ENCODE data around the gene LCP2. TPM values are rescaled to one million over a fixed set of nuclear protein-coding genes. Genes with fewer than 3 reads are reported as not detected.
A peak's percentile ranks its signal among the peaks of the same experiment; 100 is the strongest.

Gene LCP2
- total RNA-seq, 1 donor from 2014 or later, result 83.1 TPM

DNA sequence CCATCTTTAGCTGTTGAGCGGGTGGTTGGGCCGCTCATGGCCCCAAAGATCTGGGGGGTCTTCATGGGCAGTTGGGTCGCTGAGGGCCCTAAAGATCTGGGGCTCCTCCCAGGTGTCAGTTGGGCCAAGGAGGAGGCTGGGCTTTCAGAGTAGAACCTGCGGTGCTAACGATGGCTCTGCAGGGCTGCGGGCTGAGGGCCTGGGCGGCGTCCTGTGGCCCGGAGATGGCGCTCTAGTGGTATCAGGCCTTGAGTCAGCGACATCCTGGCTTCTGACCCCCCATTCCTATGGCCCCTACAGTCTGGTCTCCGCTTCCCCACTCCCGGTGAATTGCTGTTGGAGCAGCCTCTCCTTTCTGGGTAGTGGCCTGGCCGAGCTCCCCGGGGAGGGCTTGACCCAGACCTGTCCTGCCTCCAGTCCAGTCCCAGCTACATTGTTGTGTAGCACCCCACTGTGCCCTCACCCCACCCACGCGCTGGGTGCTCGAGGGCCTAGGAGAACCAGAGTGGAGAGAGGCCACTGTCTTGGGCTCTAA, 64.2 kb downstream of the LCP2 start:
- no peak for DNase-seq
- intact Hi-C loops (cut with DNase I), result no loop called here

DNA sequence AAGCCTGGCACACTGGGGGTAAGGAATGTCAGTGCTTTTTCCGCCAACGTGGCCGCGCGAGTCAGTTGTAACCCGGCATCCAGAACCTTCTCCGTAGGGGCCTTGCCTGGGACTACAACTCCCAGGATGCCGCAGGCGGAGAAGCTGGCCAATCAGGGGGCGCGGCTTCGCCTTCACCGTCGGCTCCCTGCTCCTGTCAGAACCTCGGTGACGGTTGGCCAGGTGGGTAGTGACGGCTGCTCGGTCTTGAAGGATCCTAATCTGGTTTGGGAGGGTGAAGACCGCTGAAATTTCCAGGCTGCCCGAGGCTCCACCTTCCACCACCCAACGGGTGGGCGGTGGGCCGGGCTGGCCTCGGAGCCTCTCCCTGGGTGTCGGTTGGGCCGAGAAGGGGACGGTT, 64.8 kb downstream of the LCP2 start, which contains the start of gene C5orf58:
C5orf58 (plus strand) TSS at position 200 of the 400 bp plus-strand sequence. CDS start 1,992 bp downstream, outside the sequence.
- TF ChIP-seq, protein P1, sequence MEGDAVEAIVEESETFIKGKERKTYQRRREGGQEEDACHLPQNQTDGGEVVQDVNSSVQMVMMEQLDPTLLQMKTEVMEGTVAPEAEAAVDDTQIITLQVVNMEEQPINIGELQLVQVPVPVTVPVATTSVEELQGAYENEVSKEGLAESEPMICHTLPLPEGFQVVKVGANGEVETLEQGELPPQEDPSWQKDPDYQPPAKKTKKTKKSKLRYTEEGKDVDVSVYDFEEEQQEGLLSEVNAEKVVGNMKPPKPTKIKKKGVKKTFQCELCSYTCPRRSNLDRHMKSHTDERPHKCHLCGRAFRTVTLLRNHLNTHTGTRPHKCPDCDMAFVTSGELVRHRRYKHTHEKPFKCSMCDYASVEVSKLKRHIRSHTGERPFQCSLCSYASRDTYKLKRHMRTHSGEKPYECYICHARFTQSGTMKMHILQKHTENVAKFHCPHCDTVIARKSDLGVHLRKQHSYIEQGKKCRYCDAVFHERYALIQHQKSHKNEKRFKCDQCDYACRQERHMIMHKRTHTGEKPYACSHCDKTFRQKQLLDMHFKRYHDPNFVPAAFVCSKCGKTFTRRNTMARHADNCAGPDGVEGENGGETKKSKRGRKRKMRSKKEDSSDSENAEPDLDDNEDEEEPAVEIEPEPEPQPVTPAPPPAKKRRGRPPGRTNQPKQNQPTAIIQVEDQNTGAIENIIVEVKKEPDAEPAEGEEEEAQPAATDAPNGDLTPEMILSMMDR (IDR thresholded peaks at IDR 0.05), result no peak
- no peak within 1 kb of the TSS for H3K4me3 ChIP-seq
- H3K9me3 ChIP-seq, result no peaks in the 10 kb centered on the region
- intact Hi-C loops (cut with DNase I), result no loop called here
- DNase-seq (peak; percentile 62), ATAC-seq (no peak)
- no peaks in the 10 kb centered on the region for H3K27me3 ChIP-seq
- no peaks in the 10 kb centered on the region for H3K36me3 ChIP-seq
- H3K4me1 ChIP-seq, result peaks cover 4% of the 10 kb centered on the region
- no peak within 1 kb of the TSS for H3K27ac ChIP-seq

More for the DNA sequence above, 64.2 kb downstream of the LCP2 start:
- Histone ChIP-seq H3K9me3 (no peaks in the 10 kb centered on the region), H3K4me1 (peaks cover 4% of the 10 kb centered on the region), H3K36me3 (no peaks in the 10 kb centered on the region), H3K27me3 (no peaks in the 10 kb centered on the region), H3K27ac (no peak overlapping the region), H3K4me3 (no peak overlapping the region)
- TF ChIP-seq, protein P1 (IDR thresholded peaks at IDR 0.05), result no peak
- no peak for ATAC-seq

DNA sequence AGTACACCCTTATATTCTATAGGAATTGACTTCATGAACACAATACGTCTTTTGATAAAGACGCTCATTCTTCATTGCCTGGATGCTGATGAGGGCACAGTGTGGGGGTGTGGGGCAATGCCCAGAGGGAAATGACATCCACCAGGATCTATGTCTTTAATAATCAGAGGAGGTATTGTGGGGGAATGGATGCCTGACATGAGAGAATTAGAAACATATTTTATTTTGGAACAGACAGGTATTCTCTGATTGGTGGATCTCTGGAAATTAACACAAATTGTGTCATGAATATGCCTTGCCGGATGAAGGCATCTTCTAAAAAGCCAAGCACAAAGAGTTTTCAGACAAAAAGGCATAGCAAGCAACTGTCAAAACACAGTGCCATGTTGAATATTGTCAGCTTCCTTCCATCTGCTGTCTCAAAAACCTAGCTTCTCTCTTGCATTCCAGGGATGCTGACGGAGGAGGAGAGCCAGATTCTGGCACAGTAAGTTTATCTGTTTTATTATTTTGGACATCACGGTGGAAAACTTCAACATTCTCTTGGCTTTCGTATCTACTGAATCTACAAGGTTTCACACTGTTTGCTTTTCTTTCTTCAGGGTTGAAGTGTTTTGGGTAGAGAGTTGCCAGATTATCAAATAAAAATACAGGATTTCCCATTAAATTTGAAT, 68.7 kb downstream of the LCP2 start:
- H3K4me3 ChIP-seq, result no peak overlapping the region
- H3K27me3 ChIP-seq, result no peaks in the 10 kb centered on the region
- no peaks in the 10 kb centered on the region for H3K9me3 ChIP-seq
- no peak overlapping the region for H3K27ac ChIP-seq
- H3K4me1 ChIP-seq, result peaks cover 4% of the 10 kb centered on the region
- TF ChIP-seq, protein P1 (IDR thresholded peaks at IDR 0.05), result no peak
- intact Hi-C loops (cut with DNase I), result loop anchor here (10.0 kb wide), 1 partner anchor 196 kb away; no protein-coding TSS in a partner anchor
- DNase-seq, result no peak
- ATAC-seq, result no peak
- no peaks in the 10 kb centered on the region for H3K36me3 ChIP-seq

DNA sequence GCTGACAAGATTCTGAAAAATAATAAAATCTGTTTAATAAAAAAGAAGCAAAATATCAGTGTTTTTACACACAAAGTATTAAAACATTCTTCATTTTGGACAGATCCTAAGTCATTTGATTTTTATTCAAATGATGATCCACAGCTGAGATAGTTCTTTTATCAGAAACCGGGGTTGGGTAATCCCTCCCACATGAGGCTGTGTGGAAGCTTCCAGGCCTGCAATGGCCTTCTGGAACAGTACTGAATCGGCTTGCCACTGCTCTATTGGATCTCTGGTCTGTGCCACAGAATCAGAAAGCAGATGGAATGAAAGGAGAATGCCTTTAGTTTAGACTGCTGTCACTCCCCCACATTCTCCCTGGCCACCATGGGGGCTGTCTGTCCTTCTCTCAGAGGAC, 70.9 kb downstream of the LCP2 start:
- intact Hi-C loops (cut with DNase I), result loop anchor here (10.0 kb wide), 1 partner anchor 198 kb away; no protein-coding TSS in a partner anchor
- peak; percentile 43 for ATAC-seq
- Histone ChIP-seq H3K4me3 (no peak overlapping the region), H3K4me1 (peaks cover 11% of the 10 kb centered on the region), H3K9me3 (no peaks in the 10 kb centered on the region), H3K27ac (no peak overlapping the region), H3K27me3 (no peaks in the 10 kb centered on the region), H3K36me3 (no peaks in the 10 kb centered on the region)
- DNase-seq, result no peak
- TF ChIP-seq, protein P1 (IDR thresholded peaks at IDR 0.05), result no peak

DNA sequence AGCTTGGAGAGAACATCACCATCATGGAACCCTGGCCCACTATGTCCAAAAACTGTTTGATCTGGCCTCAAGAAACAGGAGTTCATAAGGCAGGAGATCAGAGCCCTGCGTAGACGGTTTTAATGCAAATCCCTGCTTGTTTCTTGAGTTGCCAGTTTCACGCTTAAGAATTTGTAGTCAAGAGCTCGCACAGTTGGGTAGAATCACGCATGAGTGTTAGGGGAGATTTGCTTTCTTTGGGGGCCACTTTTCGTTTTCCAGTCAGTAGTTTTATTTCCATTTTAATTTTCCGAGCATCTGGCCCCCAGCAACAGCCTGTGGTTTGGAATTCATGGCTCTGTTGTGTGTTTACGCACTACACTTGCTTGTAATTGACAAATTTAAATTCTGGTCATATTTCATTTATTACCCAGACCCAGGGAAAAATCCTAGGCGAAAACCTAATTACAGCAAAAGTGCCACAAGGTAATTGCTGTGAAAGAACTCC, 71.4 kb downstream of the LCP2 start:
- Histone ChIP-seq H3K4me1 (peaks cover 11% of the 10 kb centered on the region), H3K4me3 (no peak overlapping the region), H3K36me3 (no peaks in the 10 kb centered on the region), H3K9me3 (no peaks in the 10 kb centered on the region), H3K27me3 (no peaks in the 10 kb centered on the region), H3K27ac (no peak overlapping the region)
- ATAC-seq (no peak), DNase-seq (no peak)
- intact Hi-C loops (cut with DNase I), result loop anchor here (10.0 kb wide), 1 partner anchor 199 kb away; no protein-coding TSS in a partner anchor
- TF ChIP-seq, protein P1 (IDR thresholded peaks at IDR 0.05), result no peak
